Fibroblast of the aortic adventitia (primary cell): ENCODE measurements around the gene DPF3. TPM values are rescaled to one million over a fixed set of nuclear protein-coding genes. Genes with fewer than 3 reads are reported as not detected.

ENCODE experiments used
- DNase-seq: peaks from one replicate; pipeline ENCODE4 v3.0.0-alpha.2; 2010; ENCODE audit warnings: low read depth
- H3K4me3 ChIP-seq: 2 replicates; pipeline ENCODE4 v1.5.1; 2011; ENCODE audit warnings: low read depth, mild to moderate bottlenecking, control low read depth, low read length, moderate library complexity
- CTCF ChIP-seq: IDR thresholded peaks from 2 replicates; pipeline ENCODE4 v1.5.1; 2011; ENCODE audit warnings: mild to moderate bottlenecking, low read length, control low read depth, inconsistent platforms; ENCODE audit not compliant: insufficient read depth
- total RNA-seq: library from RNA; depleted of rRNA; stranded (reverse); fragments of >200 nt; gene quantifications from 2 replicates; pipeline ENCODE4 v1.2.3, GENCODE V29; 2012; ENCODE audit warnings: low replicate concordance

DPF3 gene
- total RNA-seq, 1 donor = 16.3 TPM

- no peak for TF ChIP-seq CTCF
- peak; percentile 48 for DNase-seq
- H3K4me3 ChIP-seq = no peak overlapping the region
Observed at GRCh38 chr14:72822946-72823611, 70.8 kb downstream of the DPF3 start.

GRCh38 chr14:72818998-72819397 lies 74.9 kb downstream of the DPF3 start:
- DNase-seq = no peak
- no peak for TF ChIP-seq CTCF

GRCh38 chr14:72816287-72816686 lies 77.6 kb downstream of the DPF3 start:
- no peak for DNase-seq
- no peak for TF ChIP-seq CTCF
- no peak overlapping the region for H3K4me3 ChIP-seq

More at GRCh38 chr14:72818998-72819397, 74.9 kb downstream of the DPF3 start:
- H3K4me3 ChIP-seq = no peak overlapping the region

GRCh38 chr14:72815430-72815829 lies 78.5 kb downstream of the DPF3 start:
- DNase-seq = no peak
- no peak overlapping the region for H3K4me3 ChIP-seq
- TF ChIP-seq CTCF = no peak

GRCh38 chr14:72812292-72812851 lies 81.5 kb downstream of the DPF3 start:
- no peak overlapping the region for H3K4me3 ChIP-seq
- DNase-seq = no peak
- TF ChIP-seq CTCF = no peak

GRCh38 chr14:72810201-72810600 lies 83.7 kb downstream of the DPF3 start:
- no peak for DNase-seq
- no peak for TF ChIP-seq CTCF
- H3K4me3 ChIP-seq = no peak overlapping the region
